GM19099 (cell line): ENCODE measurements around the gene CRYBG1.

ENCODE experiments used
- POLR2A ChIP-seq: IDR thresholded peaks from 3 replicates; pipeline ENCODE4 v1.6.1; 2011; ENCODE audit warnings: low read depth; ENCODE audit not compliant: insufficient read length; ENCODE audit errors: extremely low read depth

CRYBG1 gene

GRCh38 chr6:106456756-106457155, 96.2 kb downstream of the CRYBG1 start:
- no peak for TF ChIP-seq POLR2A

GRCh38 chr6:106458021-106458986, 97.8 kb downstream of the CRYBG1 start:
- no peak for TF ChIP-seq POLR2A

- TF ChIP-seq POLR2A, result no peak
Measured at GRCh38 chr6:106460481-106460880, 100.0 kb downstream of the CRYBG1 start.

DNA sequence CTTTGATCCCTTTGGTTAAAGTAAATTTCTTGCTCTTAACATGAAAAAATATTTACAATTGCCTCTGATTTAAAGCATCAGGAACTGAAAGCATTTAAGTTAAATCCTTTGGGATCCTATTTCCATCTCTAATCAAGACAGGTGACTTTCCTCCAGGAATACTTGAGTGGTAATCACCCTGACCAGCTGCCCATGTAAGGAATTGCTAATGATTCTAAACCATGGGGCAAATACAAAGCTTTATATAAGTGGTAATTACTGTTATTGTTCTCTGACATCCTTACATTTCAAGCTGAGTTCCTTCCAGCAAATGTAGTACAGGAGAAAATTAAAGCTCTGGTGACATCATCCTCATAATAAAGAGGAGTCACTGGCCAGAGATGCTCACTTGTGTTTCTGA, 100.6 kb downstream of the CRYBG1 start:
- TF ChIP-seq POLR2A, result no peak

- TF ChIP-seq POLR2A, result no peak
Measured at GRCh38 chr6:106462923-106463557, 102.5 kb downstream of the CRYBG1 start.

GRCh38 chr6:106466211-106466610, 105.7 kb downstream of the CRYBG1 start:
- no peak for TF ChIP-seq POLR2A

GRCh38 chr6:106468935-106469334, 108.4 kb downstream of the CRYBG1 start:
- no peak for TF ChIP-seq POLR2A

DNA sequence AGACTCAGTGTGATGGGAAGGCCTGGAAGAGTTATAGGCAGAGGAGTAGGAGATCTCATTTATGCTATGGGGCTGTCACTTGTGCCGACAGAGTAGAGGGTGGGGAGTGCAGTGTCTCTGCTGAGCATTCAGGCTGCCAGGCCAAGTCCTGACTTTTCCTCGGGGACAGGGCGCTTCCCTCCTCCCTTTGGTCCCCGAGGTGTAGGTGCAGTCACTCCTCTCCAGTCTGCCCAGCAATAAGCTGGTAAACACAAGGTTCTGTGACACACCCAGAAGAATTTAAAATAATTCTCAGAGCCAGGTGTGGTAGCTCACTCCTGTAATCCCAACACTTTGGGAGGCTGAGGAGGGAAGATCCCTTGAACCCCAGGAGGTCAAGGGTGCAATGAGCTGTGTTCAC, 109.4 kb downstream of the CRYBG1 start:
- TF ChIP-seq POLR2A, result no peak

DNA sequence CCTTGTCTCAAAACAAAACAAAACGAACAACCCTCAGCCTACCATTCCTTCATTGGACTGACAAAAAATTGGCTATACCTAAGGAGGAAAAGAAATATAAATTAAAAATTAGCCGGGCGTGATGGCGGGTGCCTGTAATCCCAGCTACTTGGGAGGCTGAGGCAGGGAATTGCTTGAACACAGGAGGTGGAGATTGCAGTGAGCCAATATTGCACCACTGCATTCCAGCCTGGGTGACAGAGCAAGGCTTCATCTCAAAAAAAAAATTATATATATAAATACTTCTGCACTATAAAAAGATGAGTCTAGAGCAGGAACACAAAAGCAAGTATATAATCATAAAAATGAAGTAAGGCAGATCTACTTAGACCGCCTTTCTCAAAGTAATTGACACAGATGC, 109.8 kb downstream of the CRYBG1 start:
- TF ChIP-seq POLR2A, result no peak

DNA sequence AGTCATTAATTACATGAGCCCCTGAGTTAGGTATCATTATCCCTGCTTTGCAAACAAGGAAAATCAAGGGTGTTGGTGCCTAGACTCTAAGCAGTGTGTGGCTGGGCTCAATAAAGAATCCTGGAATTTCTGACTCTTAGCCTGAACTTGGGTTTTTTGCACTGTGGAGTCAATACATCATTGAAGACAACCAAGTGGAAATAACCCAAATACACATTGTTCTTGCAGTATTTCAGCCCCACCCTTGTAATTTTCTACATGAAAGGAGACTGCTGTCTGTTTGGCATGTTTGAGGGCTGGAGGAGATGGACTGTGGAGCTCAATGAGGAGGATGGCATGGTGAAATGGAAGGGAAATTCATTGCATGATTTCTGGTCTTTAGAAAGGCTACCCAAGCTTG, 110.3 kb downstream of the CRYBG1 start:
- TF ChIP-seq POLR2A, result no peak

DNA sequence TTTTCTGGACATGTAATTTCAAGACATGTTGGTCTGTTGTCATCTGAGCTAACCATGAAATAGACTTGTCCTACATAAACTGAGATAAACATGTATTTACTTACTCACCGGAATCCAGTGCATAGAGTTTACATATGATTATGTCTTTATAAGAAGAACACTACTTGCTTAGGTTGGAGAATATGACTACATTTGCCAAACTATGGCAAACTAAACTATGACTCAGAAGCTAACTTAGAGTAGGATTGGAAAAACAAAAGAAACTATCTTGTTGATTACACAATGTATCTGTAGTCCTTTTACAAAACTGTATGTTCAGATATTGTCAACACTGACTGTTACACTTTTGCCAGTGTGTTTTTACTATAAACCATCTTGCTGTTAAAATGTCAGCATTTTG, 113.3 kb downstream of the CRYBG1 start:
- TF ChIP-seq POLR2A, result no peak

DNA sequence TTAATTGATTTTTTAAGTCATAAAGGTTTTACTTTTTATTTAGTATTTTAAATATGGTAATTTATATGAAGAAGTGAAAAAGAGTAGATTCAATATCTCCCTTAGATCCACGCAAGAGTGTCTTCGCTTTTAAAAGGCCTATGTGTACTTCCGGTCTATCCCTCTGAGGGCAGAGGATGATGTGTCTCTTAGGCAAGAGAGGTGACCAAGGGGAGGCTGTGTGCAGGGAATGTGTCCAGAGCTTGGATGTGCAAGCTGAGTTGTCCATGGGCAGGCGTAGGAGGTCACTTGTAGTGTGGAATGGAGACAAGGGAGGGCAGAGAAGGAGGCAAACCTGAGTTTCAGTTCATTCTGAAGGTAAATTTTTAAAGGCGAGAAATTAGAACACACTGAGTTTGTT, 113.9 kb downstream of the CRYBG1 start:
- no peak for TF ChIP-seq POLR2A

DNA sequence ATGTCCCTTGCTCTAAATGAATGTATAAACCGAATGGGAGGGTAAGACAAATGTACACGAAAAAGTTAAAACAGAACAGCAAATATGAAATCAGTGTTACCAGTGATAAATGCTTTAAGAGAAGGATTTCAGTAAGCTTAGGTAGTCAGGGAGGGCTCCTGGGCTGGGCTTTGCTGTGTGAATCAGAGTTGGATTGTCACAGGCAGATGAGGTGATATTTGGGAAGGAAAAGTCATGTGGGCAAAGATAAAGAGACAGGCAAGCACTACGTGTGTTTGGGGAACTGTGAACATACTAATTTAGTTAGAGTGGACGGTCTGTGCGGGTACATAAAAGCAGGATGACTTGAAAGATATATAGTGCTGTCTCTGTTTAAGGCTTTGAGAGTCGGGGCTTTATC, 114.8 kb downstream of the CRYBG1 start:
- no peak for TF ChIP-seq POLR2A

DNA sequence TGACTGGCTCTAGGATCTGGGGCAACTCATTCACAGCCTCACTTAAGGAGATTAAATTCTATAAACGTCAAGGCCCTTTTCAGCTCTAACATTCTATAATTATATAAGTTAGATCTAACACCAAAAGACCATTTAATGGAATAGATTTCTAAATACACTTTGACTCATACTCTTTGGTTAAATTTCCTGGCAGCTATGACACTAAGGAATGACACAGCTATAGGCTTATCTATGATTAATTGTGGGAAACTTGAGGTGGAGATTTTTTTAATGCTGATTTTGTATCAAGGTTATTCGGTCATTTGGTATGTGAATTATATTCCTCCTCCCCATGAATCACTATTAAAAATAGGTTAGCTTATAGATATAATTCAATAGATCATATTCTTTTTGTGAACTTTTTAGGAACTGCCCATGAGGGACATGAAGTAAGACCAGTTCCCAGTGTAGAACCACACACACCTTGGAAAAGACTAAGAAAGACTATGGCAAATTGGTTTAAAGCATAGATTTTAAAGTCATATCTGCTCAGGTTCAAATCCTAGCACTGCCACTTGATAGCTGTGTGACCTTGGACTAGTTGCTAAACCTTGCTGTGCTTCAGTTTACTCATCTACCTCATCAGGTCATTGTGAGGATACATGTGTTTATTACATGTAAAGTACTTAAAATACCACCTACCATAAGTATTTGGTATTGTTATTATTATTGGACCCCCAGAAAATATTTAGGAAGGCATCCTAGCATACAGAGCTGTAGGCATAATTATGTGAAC, 116.0 kb downstream of the CRYBG1 start:
- no peak for TF ChIP-seq POLR2A

GRCh38 chr6:106477146-106477545, 116.6 kb downstream of the CRYBG1 start:
- no peak for TF ChIP-seq POLR2A

- no peak for TF ChIP-seq POLR2A
Measured at GRCh38 chr6:106477790-106478189, 117.3 kb downstream of the CRYBG1 start.

- no peak for TF ChIP-seq POLR2A
Measured at GRCh38 chr6:106486236-106486635, 125.7 kb downstream of the CRYBG1 start.
